A549 treated with Hydrocortisone at 1 μM for 4 hours (cell line): ENCODE results near the gene MUC7. TPM values are rescaled to one million over a fixed set of nuclear protein-coding genes. Genes with fewer than 3 reads are reported as not detected.

ENCODE experiments used
- total RNA-seq: library from RNA; stranded (reverse); fragments of 200-300 nt; extraction: Qiagen RNA extraction; gene quantifications from 5 replicates; pipeline ENCODE4 v1.2.3, GENCODE V29; 2022

Gene MUC7
- total RNA-seq = not detected in 5 replicates

GRCh38 chr4:70471897-70472296, at the start of gene MUC7:
Gene MUC7, plus strand, starts transcription at chr4:70472197. Its CDS starts 1,825 bp downstream, at chr4:70474022.

GRCh38 chr4:70518269-70518668, 46.3 kb downstream of the MUC7 start, which contains the start of gene AMTN:
Gene AMTN, plus strand, starts transcription at chr4:70518569. Its CDS starts 209 bp downstream, at chr4:70518778.

Other genes starting within 250 kb of the MUC7 start
- gene FDCSP, start 246.1 kb upstream of the MUC7 start, total RNA-seq = not detected in 5 replicates
- gene CSN3, start 229.6 kb upstream of the MUC7 start, total RNA-seq = not detected in 5 replicates
- not detected in 5 replicates for gene CABS1, start 137.2 kb upstream of the MUC7 start, total RNA-seq
- not detected in 5 replicates for gene SMR3A, start 111.4 kb upstream of the MUC7 start, total RNA-seq
- gene SMR3B, start 89.1 kb upstream of the MUC7 start, total RNA-seq = not detected in 5 replicates
- not detected in 5 replicates for gene OPRPN, start 74.3 kb upstream of the MUC7 start, total RNA-seq
- gene AMTN, start 46.4 kb downstream of the MUC7 start, total RNA-seq = not detected in 5 replicates
- not detected in 5 replicates for gene AMBN, start 120.1 kb downstream of the MUC7 start, total RNA-seq
- not detected in 5 replicates for gene ENAM, start 156.5 kb downstream of the MUC7 start, total RNA-seq
- gene JCHAIN, start 194.3 kb downstream of the MUC7 start, total RNA-seq = 0.20 to 0.33 TPM (median 0.20 TPM) in 4 of 5 replicates, not detected in the other
- 32.7 to 48.2 TPM (median 35.2 TPM) in 5 replicates for gene UTP3, start 216.3 kb downstream of the MUC7 start, total RNA-seq
- gene RUFY3, start 249.8 kb downstream of the MUC7 start, total RNA-seq = 6.8 to 9.2 TPM (median 7.5 TPM) in 5 replicates